GM23338 (cell line): ENCODE measurements around the gene NCKIPSD. TPM values are rescaled to one million over a fixed set of nuclear protein-coding genes. Genes with fewer than 3 reads are reported as not detected.
"Not testable (repeated sequence)": the region's sequence is repeated elsewhere in the genome, so short reads cannot be mapped to it uniquely, and the experiment has no call there.

Experiments
- ATAC-seq: fragments of 200-7000 bp; cut with Tn5 transposase; 3 replicates; pipeline ENCODE4 v1.9.1; 2020
- DNase-seq: peaks from one replicate; pipeline ENCODE4 v3.0.0-alpha.2; 2015; ENCODE audit warnings: low spot score
- H2AFZ ChIP-seq: fragments of 200-600 bp; sonication (generic); 2 replicates; pipeline ENCODE4 v1.8.0; 2016; ENCODE audit warnings: antibody characterized with exemption, mild to moderate bottlenecking, moderate library complexity
- H3F3A ChIP-seq: fragments of 200-600 bp; sonication (generic); replicated peaks from 2 replicates; pipeline ENCODE4 v1.8.0; 2017; ENCODE audit warnings: antibody characterized with exemption, mixed run types, low read depth
- H3K27ac ChIP-seq: fragments of 200-600 bp; sonication (generic); 2 replicates; pipeline ENCODE4 v1.6.1; 2016; ENCODE audit warnings: low read depth
- H3K27me3 ChIP-seq: fragments of 200-600 bp; sonication (generic); 2 replicates; pipeline ENCODE4 v1.8.0; 2016; ENCODE audit warnings: mild to moderate bottlenecking, mixed run types, moderate library complexity; ENCODE audit not compliant: insufficient read depth
- H3K36me3 ChIP-seq: fragments of 200-600 bp; sonication (generic); 2 replicates; pipeline ENCODE4 v1.8.0; 2016; ENCODE audit warnings: mild to moderate bottlenecking; ENCODE audit not compliant: insufficient read depth
- H3K4me1 ChIP-seq: fragments of 200-600 bp; sonication (generic); 2 replicates; pipeline ENCODE4 v1.8.0; 2016; ENCODE audit warnings: mild to moderate bottlenecking, moderate library complexity; ENCODE audit not compliant: insufficient read depth
- H3K4me2 ChIP-seq: fragments of 200-600 bp; sonication (generic); 2 replicates; pipeline ENCODE4 v1.7.1; 2017; ENCODE audit warnings: mixed run types
- H3K4me3 ChIP-seq: fragments of 200-600 bp; sonication (generic); 2 replicates; pipeline ENCODE4 v1.6.1; 2016; ENCODE audit warnings: mixed run types
- H3K79me2 ChIP-seq: fragments of 200-600 bp; sonication (generic); replicated peaks from 2 replicates; pipeline ENCODE4 v1.8.0; 2017; ENCODE audit warnings: mild to moderate bottlenecking; ENCODE audit not compliant: insufficient read depth
- H3K9me2 ChIP-seq: fragments of 200-600 bp; sonication (generic); 2 replicates; pipeline ENCODE4 v1.8.0; 2017; ENCODE audit not compliant: insufficient read depth
- H4K20me1 ChIP-seq: fragments of 200-600 bp; sonication (generic); replicated peaks from 2 replicates; pipeline ENCODE4 v1.8.0; 2017; ENCODE audit warnings: mild to moderate bottlenecking; ENCODE audit not compliant: insufficient read depth
- H3K27ac Mint-ChIP-seq: 2 replicates; pipeline ENCODE4 v1.8.0; 2020; ENCODE audit warnings: inconsistent platforms, mild to moderate bottlenecking, moderate library complexity, mixed read lengths
- H3K27me3 Mint-ChIP-seq: 3 replicates; pipeline ENCODE4 v1.8.0; 2022; ENCODE audit warnings: low read depth, mild to moderate bottlenecking, moderate library complexity, mixed read lengths, inconsistent platforms; ENCODE audit not compliant: insufficient read depth, poor library complexity
- H3K36me3 Mint-ChIP-seq: 3 replicates; pipeline ENCODE4 v1.8.0; 2021; ENCODE audit warnings: low read depth, mild to moderate bottlenecking, inconsistent platforms, moderate library complexity, mixed read lengths
- H3K4me1 Mint-ChIP-seq: 3 replicates; pipeline ENCODE4 v1.8.0; 2020; ENCODE audit warnings: mild to moderate bottlenecking, inconsistent platforms, mixed read lengths
- H3K4me3 Mint-ChIP-seq: 3 replicates; pipeline ENCODE4 v1.8.0; 2021; ENCODE audit warnings: moderate library complexity, mild to moderate bottlenecking, inconsistent platforms, mixed read lengths
- H3K9me3 Mint-ChIP-seq: 3 replicates; pipeline ENCODE4 v1.8.0; 2020; ENCODE audit warnings: moderate library complexity, mild to moderate bottlenecking, inconsistent platforms, mixed read lengths
- CREB1 ChIP-seq: fragments of 250-450 bp; sonication (Bioruptor Pico); IDR thresholded peaks from 2 replicates; pipeline ENCODE4 v1.5.0; 2020; ENCODE audit warnings: low read depth, mild to moderate bottlenecking, moderate library complexity
- CTCF ChIP-seq, 2 experiments: fragments of 200-600 bp in 1 of 2; sonication (generic) in 1 of 2; conservative IDR thresholded peaks; 2 replicates each; pipeline versions ENCODE4 v1.5.1 to v1.6.1; 2016 to 2017; ENCODE audit warnings: antibody characterized with exemption in 2 of 2, low read depth in 2 of 2, mild to moderate bottlenecking in 2 of 2, moderate library complexity in 1 of 2
- ETS1 ChIP-seq: IDR thresholded peaks from 2 replicates; pipeline ENCODE4 v1.6.1; 2016; ENCODE audit warnings: antibody characterized with exemption
- EZH2 ChIP-seq: fragments of 200-600 bp; sonication (generic); IDR thresholded peaks from one replicate; pipeline ENCODE4 v1.8.0; 2017; ENCODE audit warnings: antibody characterized with exemption, mild to moderate bottlenecking, low read depth; ENCODE audit not compliant: unreplicated experiment
- EZH2phosphoT487 ChIP-seq: fragments of 200-600 bp; sonication (generic); IDR thresholded peaks from one replicate; pipeline ENCODE4 v1.8.1; 2018; ENCODE audit warnings: antibody characterized with exemption; ENCODE audit not compliant: unreplicated experiment
- POLR2AphosphoS5 ChIP-seq: IDR thresholded peaks from 2 replicates; pipeline ENCODE4 v1.6.1; 2016; ENCODE audit warnings: antibody characterized with exemption, low read depth
- REST ChIP-seq: IDR thresholded peaks from one replicate; pipeline ENCODE4 v1.6.1; 2018; ENCODE audit warnings: antibody characterized with exemption; ENCODE audit not compliant: unreplicated experiment
- polyA plus RNA-seq: library from polyadenylated mRNA; unstranded; fragments of >200 nt; fragmentation: Nextera tagmentation; extraction: Ambion mirVana; gene quantifications from 2 replicates; pipeline ENCODE4 v1.2.1, GENCODE V29; 2016
- total RNA-seq: library from RNA; depleted of rRNA; stranded (reverse); fragments of >200 nt; shearing (Covaris generic); gene quantifications from 2 replicates; pipeline ENCODE4 v1.2.3, GENCODE V29; 2014

Gene NCKIPSD
- total and polyA plus RNA-seq, 2 experiments from 2014 or later: 15.1 to 45.1 TPM

- H3K79me2 ChIP-seq: no peaks in the 10 kb centered on the region
- Mint-ChIP-seq H3K36me3 (no peaks in the 10 kb centered on the region), H3K4me3 (no peak overlapping the region), H3K9me3 (no peaks in the 10 kb centered on the region), H3K4me1 (no peaks in the 10 kb centered on the region), H3K27me3 (peaks cover 1% of the 10 kb centered on the region), H3K27ac (no peak overlapping the region)
- no peaks in the 10 kb centered on the region for H3K9me2 ChIP-seq
- H3K4me3 ChIP-seq: no peak overlapping the region
- no peaks in the 10 kb centered on the region for H3K36me3 ChIP-seq
- no peaks in the 10 kb centered on the region for H3K4me1 ChIP-seq
- H3K27ac ChIP-seq: no peak overlapping the region
- no peak for TF ChIP-seq EZH2phosphoT487
- TF ChIP-seq ETS1: no peak
- TF ChIP-seq CTCF (conservative IDR thresholded peaks at IDR 0.05; ENCODE audit: low read depth in 2 of 2): no peak
- H2AFZ ChIP-seq: no peak overlapping the region
- H3K4me2 ChIP-seq: no peak overlapping the region
- H3F3A ChIP-seq: no peaks in the 10 kb centered on the region
- no peaks in the 10 kb centered on the region for H3K27me3 ChIP-seq
- no peak for DNase-seq
- H4K20me1 ChIP-seq: no peaks in the 10 kb centered on the region
- ATAC-seq: no peak
Observed at GRCh38 chr3:48723725-48724124, 38.0 kb upstream of the NCKIPSD start.

- not testable (repeated sequence) for H3K36me3 Mint-ChIP-seq, H3K36me3 ChIP-seq, H3K9me3 Mint-ChIP-seq, H3K4me1 ChIP-seq, DNase-seq, H3K9me2 ChIP-seq, H3F3A ChIP-seq, H2AFZ ChIP-seq, ATAC-seq, H3K4me3 Mint-ChIP-seq, H3K27ac Mint-ChIP-seq, H3K4me3 ChIP-seq, H3K27ac ChIP-seq, H4K20me1 ChIP-seq, H3K4me1 Mint-ChIP-seq, H3K4me2 ChIP-seq, H3K79me2 ChIP-seq, H3K27me3 ChIP-seq, H3K27me3 Mint-ChIP-seq
Observed at GRCh38 chr3:48723293-48723692, 37.6 kb upstream of the NCKIPSD start.

GRCh38 chr3:48716982-48717746 is 31.4 kb upstream of the NCKIPSD start, which contains the start of gene IP6K2:
IP6K2 (minus strand) TSS chr3:48717221; CDS start chr3:48695291, 21,930 bp downstream.
- Histone ChIP-seq H3K4me3 (peak within 1 kb of the TSS; percentile 64), H3F3A (peaks cover 6% of the 10 kb centered on the region; the same call in 1 of the 2 replicates), H2AFZ (peak within 1 kb of the TSS; percentile 93), H3K4me1 (peaks cover 17% of the 10 kb centered on the region), H3K27ac (peak within 1 kb of the TSS; percentile 99), H3K9me2 (no peaks in the 10 kb centered on the region), H3K36me3 (peaks cover 23% of the 10 kb centered on the region; the same call in 1 of the 2 replicates), H3K27me3 (no peaks in the 10 kb centered on the region), H3K79me2 (peaks cover 47% of the 10 kb centered on the region), H3K4me2 (peak within 1 kb of the TSS; percentile 76), H4K20me1 (peaks cover 23% of the 10 kb centered on the region)
- TF ChIP-seq REST (no peak), POLR2AphosphoS5 (peak; percentile 86), ETS1 (peak; percentile 64; the same call in 1 of the 2 replicates), CREB1 (CRISPR knock-in tag) (peak; percentile 38; the same call in 1 of the 2 replicates), EZH2 (no peak)
- peaks cover 33% of the 10 kb centered on the region for H3K36me3 Mint-ChIP-seq
- no peaks in the 10 kb centered on the region for H3K9me3 Mint-ChIP-seq
- peak within 1 kb of the TSS; percentile 100 for H3K4me3 Mint-ChIP-seq
- H3K27me3 Mint-ChIP-seq: peaks cover 3% of the 10 kb centered on the region
- ATAC-seq: peak; percentile 97
- H3K27ac Mint-ChIP-seq: peak within 1 kb of the TSS; percentile 100
- peaks cover 19% of the 10 kb centered on the region; the same call in 2 of the 3 replicates for H3K4me1 Mint-ChIP-seq
- DNase-seq: peak; percentile 100
